ENCODE measurements around the gene TEKT5.
"Not testable (repeated sequence)": the region's sequence is repeated elsewhere in the genome, so short reads cannot be mapped to it uniquely, and the experiment has no call there.

Gene TEKT5

GRCh38 chr16:10655415-10655977 lies 39.2 kb downstream of the TEKT5 start:
- no peak for DNase-seq (ENCODE audit: insufficient read length, low spot score)
- no peak for FAIRE-seq
- TF ChIP-seq PAX5 (IDR thresholded peaks at IDR 0.05; ENCODE audit: insufficient read depth, low read length, severe bottlenecking) (no peak), SPI1 (IDR thresholded peaks at IDR 0.05; ENCODE audit: low read depth, low read length) (no peak), TAF1 (IDR thresholded peaks at IDR 0.05; ENCODE audit: low read depth, low read length) (no peak), POU2F2 (IDR thresholded peaks at IDR 0.05; ENCODE audit: low read depth, low read length) (no peak), POLR2AphosphoS5 (IDR thresholded peaks at IDR 0.05; ENCODE audit: low read depth, low read length) (no peak), POLR2A (IDR thresholded peaks at IDR 0.05; ENCODE audit: low read depth, low read length) (no peak)

GRCh38 chr16:10654592-10655414 lies 39.9 kb downstream of the TEKT5 start:
- TF ChIP-seq SPI1 (IDR thresholded peaks at IDR 0.05; ENCODE audit: low read depth, low read length) (no peak), POU2F2 (IDR thresholded peaks at IDR 0.05; ENCODE audit: low read depth, low read length) (no peak), POLR2A (IDR thresholded peaks at IDR 0.05; ENCODE audit: low read depth, low read length) (no peak), TAF1 (IDR thresholded peaks at IDR 0.05; ENCODE audit: low read depth, low read length) (no peak), PAX5 (IDR thresholded peaks at IDR 0.05; ENCODE audit: insufficient read depth, low read length, severe bottlenecking) (no peak), POLR2AphosphoS5 (IDR thresholded peaks at IDR 0.05; ENCODE audit: low read depth, low read length) (no peak)
- DNase-seq (ENCODE audit: insufficient read length, low spot score) (no peak), FAIRE-seq (no peak)

- no peak for DNase-seq (ENCODE audit: insufficient read length, low spot score)
- TF ChIP-seq POU2F2 (IDR thresholded peaks at IDR 0.05; ENCODE audit: low read depth, low read length) (no peak), TAF1 (IDR thresholded peaks at IDR 0.05; ENCODE audit: low read depth, low read length) (no peak), POLR2A (IDR thresholded peaks at IDR 0.05; ENCODE audit: low read depth, low read length) (no peak), SPI1 (IDR thresholded peaks at IDR 0.05; ENCODE audit: low read depth, low read length) (no peak), PAX5 (IDR thresholded peaks at IDR 0.05; ENCODE audit: insufficient read depth, low read length, severe bottlenecking) (no peak), POLR2AphosphoS5 (IDR thresholded peaks at IDR 0.05; ENCODE audit: low read depth, low read length) (no peak)
- no peak for FAIRE-seq
Measured at GRCh38 chr16:10652730-10653590, 41.8 kb downstream of the TEKT5 start.

- FAIRE-seq: not testable (repeated sequence)
Measured at GRCh38 chr16:10649098-10649497, 45.6 kb downstream of the TEKT5 start.

GRCh38 chr16:10647721-10648296 lies 46.9 kb downstream of the TEKT5 start:
- FAIRE-seq: no peak
- TF ChIP-seq POU2F2 (IDR thresholded peaks at IDR 0.05; ENCODE audit: low read depth, low read length) (no peak), PAX5 (IDR thresholded peaks at IDR 0.05; ENCODE audit: insufficient read depth, low read length, severe bottlenecking) (no peak), POLR2A (IDR thresholded peaks at IDR 0.05; ENCODE audit: low read depth, low read length) (no peak), SPI1 (IDR thresholded peaks at IDR 0.05; ENCODE audit: low read depth, low read length) (no peak), POLR2AphosphoS5 (IDR thresholded peaks at IDR 0.05; ENCODE audit: low read depth, low read length) (no peak), TAF1 (IDR thresholded peaks at IDR 0.05; ENCODE audit: low read depth, low read length) (no peak)
- no peak for DNase-seq (ENCODE audit: insufficient read length, low spot score)

More at GRCh38 chr16:10649098-10649497, 45.6 kb downstream of the TEKT5 start:
- not testable (repeated sequence) for DNase-seq (ENCODE audit: insufficient read length, low spot score)

GRCh38 chr16:10647264-10647720 lies 47.4 kb downstream of the TEKT5 start:
- TF ChIP-seq PAX5 (IDR thresholded peaks at IDR 0.05; ENCODE audit: insufficient read depth, low read length, severe bottlenecking) (no peak), POLR2A (IDR thresholded peaks at IDR 0.05; ENCODE audit: low read depth, low read length) (no peak), SPI1 (IDR thresholded peaks at IDR 0.05; ENCODE audit: low read depth, low read length) (no peak), TAF1 (IDR thresholded peaks at IDR 0.05; ENCODE audit: low read depth, low read length) (no peak), POLR2AphosphoS5 (IDR thresholded peaks at IDR 0.05; ENCODE audit: low read depth, low read length) (no peak), POU2F2 (IDR thresholded peaks at IDR 0.05; ENCODE audit: low read depth, low read length) (no peak)
- FAIRE-seq: no peak
- DNase-seq (ENCODE audit: insufficient read length, low spot score): no peak

GRCh38 chr16:10646581-10647263 lies 48.0 kb downstream of the TEKT5 start:
- TF ChIP-seq POLR2AphosphoS5 (IDR thresholded peaks at IDR 0.05; ENCODE audit: low read depth, low read length): no peak
- no peak for TF ChIP-seq POU2F2 (IDR thresholded peaks at IDR 0.05; ENCODE audit: low read depth, low read length)
- TF ChIP-seq SPI1 (IDR thresholded peaks at IDR 0.05; ENCODE audit: low read depth, low read length): no peak
- TF ChIP-seq POLR2A (IDR thresholded peaks at IDR 0.05; ENCODE audit: low read depth, low read length): no peak
- TF ChIP-seq TAF1 (IDR thresholded peaks at IDR 0.05; ENCODE audit: low read depth, low read length): no peak
- no peak for TF ChIP-seq PAX5 (IDR thresholded peaks at IDR 0.05; ENCODE audit: insufficient read depth, low read length, severe bottlenecking)
- FAIRE-seq (no peak), DNase-seq (ENCODE audit: insufficient read length, low spot score) (no peak)

- DNase-seq (ENCODE audit: insufficient read length, low spot score) (no peak), FAIRE-seq (no peak)
- TF ChIP-seq SPI1 (IDR thresholded peaks at IDR 0.05; ENCODE audit: low read depth, low read length) (no peak), TAF1 (IDR thresholded peaks at IDR 0.05; ENCODE audit: low read depth, low read length) (no peak), PAX5 (IDR thresholded peaks at IDR 0.05; ENCODE audit: insufficient read depth, low read length, severe bottlenecking) (no peak), POLR2A (IDR thresholded peaks at IDR 0.05; ENCODE audit: low read depth, low read length) (no peak), POLR2AphosphoS5 (IDR thresholded peaks at IDR 0.05; ENCODE audit: low read depth, low read length) (no peak), POU2F2 (IDR thresholded peaks at IDR 0.05; ENCODE audit: low read depth, low read length) (no peak)
Measured at GRCh38 chr16:10646228-10646580, 48.5 kb downstream of the TEKT5 start.

Data from GM12891 (cell line).